ENCODE data around the gene CDC14A. TPM values are rescaled to one million over a fixed set of nuclear protein-coding genes. Genes with fewer than 3 reads are reported as not detected.
"Not testable (repeated sequence)": the region's sequence is repeated elsewhere in the genome, so short reads cannot be mapped to it uniquely, and the experiment has no call there.

CDC14A gene
- total RNA-seq, 1 donor from 2014 or later: 10.1 TPM

GRCh38 chr1:100404821-100405220, 52.5 kb downstream of the CDC14A start:
- no peak for DNase-seq (ENCODE audit: low spot score)

- not testable (repeated sequence) for DNase-seq (ENCODE audit: low spot score)
Observed at GRCh38 chr1:100405902-100406301, 53.6 kb downstream of the CDC14A start.

GRCh38 chr1:100407390-100407789, 55.1 kb downstream of the CDC14A start:
- not testable (repeated sequence) for DNase-seq (ENCODE audit: low spot score)

- no peak for DNase-seq (ENCODE audit: low spot score)
Observed at GRCh38 chr1:100411019-100411418, 58.7 kb downstream of the CDC14A start.

GRCh38 chr1:100411574-100411973, 59.3 kb downstream of the CDC14A start:
- DNase-seq (ENCODE audit: low spot score): no peak

- DNase-seq (ENCODE audit: low spot score): no peak
Observed at GRCh38 chr1:100413035-100413434, 60.7 kb downstream of the CDC14A start.

GRCh38 chr1:100414693-100415497, 62.6 kb downstream of the CDC14A start:
- peak; percentile 21 for DNase-seq (ENCODE audit: low spot score)

- peak; percentile 52 for DNase-seq (ENCODE audit: low spot score)
Observed at GRCh38 chr1:100415498-100415778, 63.1 kb downstream of the CDC14A start.

- no peak for DNase-seq (ENCODE audit: low spot score)
Observed at GRCh38 chr1:100419072-100419471, 66.8 kb downstream of the CDC14A start.

- DNase-seq (ENCODE audit: low spot score): no peak
Observed at GRCh38 chr1:100422065-100422464, 69.8 kb downstream of the CDC14A start.

GRCh38 chr1:100423832-100424337, 71.6 kb downstream of the CDC14A start:
- DNase-seq (ENCODE audit: low spot score): no peak

- no peak for DNase-seq (ENCODE audit: low spot score)
Observed at GRCh38 chr1:100428160-100428559, 75.9 kb downstream of the CDC14A start.

- no peak for DNase-seq (ENCODE audit: low spot score)
Observed at GRCh38 chr1:100430325-100430756, 78.0 kb downstream of the CDC14A start.

- no peak for DNase-seq (ENCODE audit: low spot score)
Observed at GRCh38 chr1:100431954-100432353, 79.6 kb downstream of the CDC14A start.

GRCh38 chr1:100433563-100433962, 81.3 kb downstream of the CDC14A start:
- no peak for DNase-seq (ENCODE audit: low spot score)

- DNase-seq (ENCODE audit: low spot score): no peak
Observed at GRCh38 chr1:100434831-100435230, 82.5 kb downstream of the CDC14A start.

GRCh38 chr1:100438375-100438774, 86.1 kb downstream of the CDC14A start:
- DNase-seq (ENCODE audit: low spot score): no peak

GRCh38 chr1:100438789-100439188, 86.5 kb downstream of the CDC14A start:
- DNase-seq (ENCODE audit: low spot score): no peak

GRCh38 chr1:100440075-100440809, 87.9 kb downstream of the CDC14A start:
- DNase-seq (ENCODE audit: low spot score): no peak

GRCh38 chr1:100441146-100441545, 88.8 kb downstream of the CDC14A start:
- no peak for DNase-seq (ENCODE audit: low spot score)

- no peak for DNase-seq (ENCODE audit: low spot score)
Observed at GRCh38 chr1:100441651-100442050, 89.3 kb downstream of the CDC14A start.

GRCh38 chr1:100443811-100444571, 91.7 kb downstream of the CDC14A start:
- peak; percentile 85 for DNase-seq (ENCODE audit: low spot score)
